ENCODE measurements around the gene C9orf50.

DNA sequence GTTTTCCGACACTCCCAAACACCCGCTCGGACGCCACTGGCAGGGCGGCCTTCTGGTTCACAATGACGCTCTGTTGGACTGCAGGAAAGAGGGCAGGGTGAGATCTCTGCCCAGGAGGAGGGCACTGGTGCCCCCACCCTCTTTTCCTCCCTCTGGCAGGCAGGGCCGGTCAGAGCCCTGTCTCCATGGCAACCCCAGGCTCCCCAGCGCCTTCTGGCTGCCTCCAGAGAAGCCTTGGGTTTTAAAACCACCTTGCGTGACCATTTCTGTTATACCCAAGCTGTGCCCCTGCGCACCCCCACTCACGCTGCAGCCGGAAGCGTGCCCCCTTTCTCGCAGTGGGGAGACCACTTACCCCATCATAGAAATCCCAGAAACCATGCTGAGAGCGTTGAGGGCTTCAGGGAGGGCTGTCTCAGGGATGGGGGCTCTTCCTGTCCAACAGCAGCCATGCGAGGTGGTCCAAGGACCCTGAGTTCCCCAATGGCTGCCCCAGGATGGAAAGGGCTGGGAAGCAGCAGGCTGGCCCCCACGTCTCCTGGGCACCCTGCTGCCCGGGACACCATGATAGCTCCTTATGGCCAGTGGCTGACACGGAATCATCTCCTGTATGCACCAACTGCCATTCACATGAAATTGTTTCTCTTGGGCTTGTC is 7.3 kb downstream of the C9orf50 start:
- TF ChIP-seq MXI1 (conservative IDR thresholded peaks at IDR 0.05; ENCODE audit: poor library complexity, severe bottlenecking) (no peak), EP300 (conservative IDR thresholded peaks at IDR 0.05; ENCODE audit: poor library complexity, severe bottlenecking) (no peak), EZH2 (IDR thresholded peaks at IDR 0.05; ENCODE audit: borderline replicate concordance, insufficient read depth, low read length, poor library complexity, severe bottlenecking) (no peak), POLR2AphosphoS5 (IDR thresholded peaks at IDR 0.05) (no peak), RAD21 (conservative IDR thresholded peaks at IDR 0.05) (no peak), REST (IDR thresholded peaks at IDR 0.05; ENCODE audit: borderline replicate concordance) (no peak), SMC3 (conservative IDR thresholded peaks at IDR 0.05; ENCODE audit: poor library complexity) (no peak)
- TF ChIP-seq, protein P1, sequence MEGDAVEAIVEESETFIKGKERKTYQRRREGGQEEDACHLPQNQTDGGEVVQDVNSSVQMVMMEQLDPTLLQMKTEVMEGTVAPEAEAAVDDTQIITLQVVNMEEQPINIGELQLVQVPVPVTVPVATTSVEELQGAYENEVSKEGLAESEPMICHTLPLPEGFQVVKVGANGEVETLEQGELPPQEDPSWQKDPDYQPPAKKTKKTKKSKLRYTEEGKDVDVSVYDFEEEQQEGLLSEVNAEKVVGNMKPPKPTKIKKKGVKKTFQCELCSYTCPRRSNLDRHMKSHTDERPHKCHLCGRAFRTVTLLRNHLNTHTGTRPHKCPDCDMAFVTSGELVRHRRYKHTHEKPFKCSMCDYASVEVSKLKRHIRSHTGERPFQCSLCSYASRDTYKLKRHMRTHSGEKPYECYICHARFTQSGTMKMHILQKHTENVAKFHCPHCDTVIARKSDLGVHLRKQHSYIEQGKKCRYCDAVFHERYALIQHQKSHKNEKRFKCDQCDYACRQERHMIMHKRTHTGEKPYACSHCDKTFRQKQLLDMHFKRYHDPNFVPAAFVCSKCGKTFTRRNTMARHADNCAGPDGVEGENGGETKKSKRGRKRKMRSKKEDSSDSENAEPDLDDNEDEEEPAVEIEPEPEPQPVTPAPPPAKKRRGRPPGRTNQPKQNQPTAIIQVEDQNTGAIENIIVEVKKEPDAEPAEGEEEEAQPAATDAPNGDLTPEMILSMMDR (IDR thresholded peaks at IDR 0.05; ENCODE audit: poor library complexity, severe bottlenecking), result peak; percentile 35

All from neural cell (in vitro differentiated cells).